Gastrocnemius medialis (tissue), 4 donors: ENCODE results near the gene NTM. TPM values are rescaled to one million over a fixed set of nuclear protein-coding genes. Genes with fewer than 3 reads are reported as not detected.
"Not testable (repeated sequence)": the region's sequence is repeated elsewhere in the genome, so short reads cannot be mapped to it uniquely, and the experiment has no call there.

Experiments used
- ATAC-seq, 2 donors: fragments of 150-250 bp; one replicate each; pipeline ENCODE4 v1.9.1; 2016
- DNase-seq, 2 donors: peaks; one replicate each; pipeline ENCODE4 v3.0.0-alpha.2; 2019
- H3K27ac ChIP-seq, 4 donors: fragments of 200-600 bp; sonication (generic); 1 replicate in 1 of 4; 2 replicates in 3 of 4; pipeline ENCODE4 v1.5.1; 2016 to 2018; ENCODE audit warnings: mild to moderate bottlenecking in 2 of 4, moderate library complexity in 1 of 4
- H3K27me3 ChIP-seq, 3 donors: fragments of 200-600 bp; sonication (generic) in 2 of 3; 1 replicate in 1 of 3; 2 replicates in 2 of 3; pipeline versions ENCODE4 v1.5.1 to v1.6.0; 2016 to 2019; ENCODE audit warnings: mild to moderate bottlenecking in 1 of 3, moderate library complexity in 1 of 3
- H3K36me3 ChIP-seq, 2 donors: fragments of 200-600 bp; sonication (generic) in 1 of 2; one replicate each; pipeline ENCODE4 v1.5.1; 2017 to 2018
- H3K4me1 ChIP-seq, 2 donors: fragments of 200-600 bp; sonication (generic) in 1 of 2; one replicate each; pipeline ENCODE4 v1.5.1; 2016 to 2017; ENCODE audit warnings: mild to moderate bottlenecking in 2 of 2
- H3K4me3 ChIP-seq, 4 donors: fragments of 200-600 bp; sonication (generic) in 3 of 4; 1 replicate in 1 of 4; 2 replicates in 3 of 4; pipeline ENCODE4 v1.5.1; 2016 to 2019; ENCODE audit warnings: mild to moderate bottlenecking in 2 of 4
- H3K9me3 ChIP-seq, 3 donors: fragments of 200-600 bp; sonication (generic) in 2 of 3; 1 replicate in 1 of 3; 2 replicates in 2 of 3; pipeline ENCODE4 v1.5.1; 2016 to 2019
- CTCF ChIP-seq, 5 experiments: fragments of 450-650 bp in 3 of 5; fragments of 200-600 bp in 2 of 5; sonication (generic) in 2 of 5; IDR thresholded peaks in 4 of 5; conservative IDR thresholded peaks in 1 of 5; 1 replicate in 4 of 5; 2 replicates in 1 of 5; pipeline ENCODE4 v1.5.1; 2016 to 2019; ENCODE audit warnings: antibody characterized with exemption in 5 of 5, mild to moderate bottlenecking in 3 of 5, moderate library complexity in 3 of 5
- POLR2A ChIP-seq, 2 donors: fragments of 450-650 bp; IDR thresholded peaks; one replicate each; pipeline ENCODE4 v1.6.1; 2017; ENCODE audit warnings: antibody characterized with exemption in 2 of 2, mild to moderate bottlenecking in 2 of 2, moderate library complexity in 2 of 2
- in situ Hi-C, 4 donors: fragments of 200-750 bp; cut with MboI; loops; one replicate each; pipeline versions ENCODE4 v1.15.0 to v1.8.0; 2017; ENCODE audit warnings: low sequenced_read_pairs in 4 of 4
- intact Hi-C: fragments of 100-400 bp; cut with DNase I; formaldehyde crosslinking; loops from one replicate; pipeline ENCODE4 v1.15.1; 2023; ENCODE audit warnings: low total_unique reads
- total RNA-seq, 4 donors: library from RNA; depleted of rRNA; stranded (reverse); fragments of >200 nt; gene quantifications; one replicate each; pipeline versions ENCODE4 v1.1.0 to v1.2.3, GENCODE V29; 2016

Gene NTM
- total RNA-seq, 4 donors from 2014 or later = 0.69 TPM; not detected in 3

GRCh38 chr11:132361011-132361550, 990.7 kb downstream of the NTM start:
- Histone ChIP-seq H3K4me3 (no peak overlapping the region), H3K9me3 (no peaks in the 10 kb centered on the region), H3K27ac (no peak overlapping the region), H3K27me3 (no peaks in the 10 kb centered on the region), H3K4me1 (no peaks in the 10 kb centered on the region), H3K36me3 (no peaks in the 10 kb centered on the region)
- TF ChIP-seq POLR2A (IDR thresholded peaks at IDR 0.05) (no peak), CTCF (IDR thresholded peaks at IDR 0.05 in 4 of 5, conservative IDR thresholded peaks at IDR 0.05 in 1 of 5) (no peak)
- intact Hi-C loops = no loop called here
- in situ Hi-C loops = no loop called here
- ATAC-seq = no peak
- no peak for DNase-seq

- DNase-seq = no peak
- H3K27ac ChIP-seq = no peak overlapping the region
- no peak for ATAC-seq
- no peaks in the 10 kb centered on the region for H3K4me1 ChIP-seq
- no peak overlapping the region for H3K4me3 ChIP-seq
- no peaks in the 10 kb centered on the region for H3K9me3 ChIP-seq
- no peaks in the 10 kb centered on the region for H3K36me3 ChIP-seq
- intact Hi-C loops = no loop called here
- in situ Hi-C loops = no loop called here
- H3K27me3 ChIP-seq = no peaks in the 10 kb centered on the region
- TF ChIP-seq POLR2A (IDR thresholded peaks at IDR 0.05) (no peak), CTCF (IDR thresholded peaks at IDR 0.05 in 4 of 5, conservative IDR thresholded peaks at IDR 0.05 in 1 of 5) (no peak)
Measured at GRCh38 chr11:132365650-132366049, 995.2 kb downstream of the NTM start.

- in situ Hi-C loops (no loop called here), intact Hi-C loops (no loop called here)
- H3K9me3 ChIP-seq = no peaks in the 10 kb centered on the region
- ATAC-seq = no peak
- H3K36me3 ChIP-seq = no peaks in the 10 kb centered on the region
- H3K4me1 ChIP-seq = no peaks in the 10 kb centered on the region
- H3K27me3 ChIP-seq = no peaks in the 10 kb centered on the region
- TF ChIP-seq CTCF (IDR thresholded peaks at IDR 0.05 in 4 of 5, conservative IDR thresholded peaks at IDR 0.05 in 1 of 5) (no peak), POLR2A (IDR thresholded peaks at IDR 0.05) (no peak)
- no peak overlapping the region for H3K4me3 ChIP-seq
- DNase-seq = no peak
- H3K27ac ChIP-seq = no peak overlapping the region
Measured at GRCh38 chr11:132367293-132367692, 996.9 kb downstream of the NTM start.

GRCh38 chr11:132370114-132370513, 999.7 kb downstream of the NTM start:
- H3K4me3 ChIP-seq, DNase-seq, H3K36me3 ChIP-seq, intact Hi-C loops, in situ Hi-C loops, H3K27me3 ChIP-seq, H3K9me3 ChIP-seq, ATAC-seq, H3K27ac ChIP-seq, H3K4me1 ChIP-seq: not testable (repeated sequence)

- Histone ChIP-seq H3K4me3 (no peak overlapping the region), H3K4me1 (no peaks in the 10 kb centered on the region), H3K27me3 (no peaks in the 10 kb centered on the region), H3K9me3 (no peaks in the 10 kb centered on the region), H3K36me3 (no peaks in the 10 kb centered on the region), H3K27ac (no peak overlapping the region)
- in situ Hi-C loops (no loop called here), intact Hi-C loops (no loop called here)
- DNase-seq (no peak), ATAC-seq (no peak)
- TF ChIP-seq CTCF (IDR thresholded peaks at IDR 0.05 in 4 of 5, conservative IDR thresholded peaks at IDR 0.05 in 1 of 5) (no peak), POLR2A (IDR thresholded peaks at IDR 0.05) (no peak)
Measured at GRCh38 chr11:132373405-132374143, 1003.2 kb downstream of the NTM start.
